Ovary (tissue), 3 donors: ENCODE measurements around the gene SH3RF3.

ENCODE experiments used
- EP300 ChIP-seq: sonication (generic); formaldehyde crosslinking; IDR thresholded peaks from one replicate; pipeline ENCODE4 v1.6.1; 2017; ENCODE audit warnings: antibody characterized with exemption
- POLR2A ChIP-seq: fragments of 450-650 bp; IDR thresholded peaks from one replicate; pipeline ENCODE4 v1.6.1; 2017; ENCODE audit warnings: antibody characterized with exemption, mild to moderate bottlenecking, moderate library complexity
- TF ChIP-seq, protein P1 (sequence below), 3 donors: fragments of 450-650 bp in 2 of 3; fragments of 200-600 bp in 1 of 3; IDR thresholded peaks; one replicate each; pipeline versions ENCODE4 v1.5.1 to v1.8.0; 2016 to 2022; ENCODE audit warnings: antibody characterized with exemption in 3 of 3, mild to moderate bottlenecking in 1 of 3
- donor health status: DM: no; HTN: no; CAD: no.

DNA sequence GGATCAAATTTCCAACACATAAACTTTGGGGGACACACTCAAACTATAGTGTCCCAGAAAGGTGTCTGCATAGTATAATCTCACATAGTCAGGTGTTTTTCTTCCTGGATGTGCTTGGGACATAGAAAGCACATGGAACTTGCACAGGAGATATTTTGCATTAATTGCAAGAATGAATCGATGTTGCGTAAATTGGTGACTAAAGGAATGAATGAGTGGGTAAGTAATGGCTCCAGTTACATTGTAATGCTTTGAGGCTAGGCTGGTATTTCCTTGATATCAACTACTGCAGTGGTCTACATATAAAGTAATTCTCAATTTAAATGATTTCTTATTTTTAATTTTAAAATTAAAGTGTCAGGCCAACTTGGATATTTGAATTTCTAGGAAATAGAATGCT, 53.4 kb downstream of the SH3RF3 start:
- TF ChIP-seq, protein P1, sequence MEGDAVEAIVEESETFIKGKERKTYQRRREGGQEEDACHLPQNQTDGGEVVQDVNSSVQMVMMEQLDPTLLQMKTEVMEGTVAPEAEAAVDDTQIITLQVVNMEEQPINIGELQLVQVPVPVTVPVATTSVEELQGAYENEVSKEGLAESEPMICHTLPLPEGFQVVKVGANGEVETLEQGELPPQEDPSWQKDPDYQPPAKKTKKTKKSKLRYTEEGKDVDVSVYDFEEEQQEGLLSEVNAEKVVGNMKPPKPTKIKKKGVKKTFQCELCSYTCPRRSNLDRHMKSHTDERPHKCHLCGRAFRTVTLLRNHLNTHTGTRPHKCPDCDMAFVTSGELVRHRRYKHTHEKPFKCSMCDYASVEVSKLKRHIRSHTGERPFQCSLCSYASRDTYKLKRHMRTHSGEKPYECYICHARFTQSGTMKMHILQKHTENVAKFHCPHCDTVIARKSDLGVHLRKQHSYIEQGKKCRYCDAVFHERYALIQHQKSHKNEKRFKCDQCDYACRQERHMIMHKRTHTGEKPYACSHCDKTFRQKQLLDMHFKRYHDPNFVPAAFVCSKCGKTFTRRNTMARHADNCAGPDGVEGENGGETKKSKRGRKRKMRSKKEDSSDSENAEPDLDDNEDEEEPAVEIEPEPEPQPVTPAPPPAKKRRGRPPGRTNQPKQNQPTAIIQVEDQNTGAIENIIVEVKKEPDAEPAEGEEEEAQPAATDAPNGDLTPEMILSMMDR (IDR thresholded peaks at IDR 0.05) = no peak
- no peak for TF ChIP-seq EP300
- TF ChIP-seq POLR2A = no peak
